Naive B cell (primary cell): ENCODE measurements around the gene BAG3. TPM values are rescaled to one million over a fixed set of nuclear protein-coding genes. Genes with fewer than 3 reads are reported as not detected.
"Not testable (repeated sequence)": the region's sequence is repeated elsewhere in the genome, so short reads cannot be mapped to it uniquely, and the experiment has no call there.

ENCODE experiments used
- ATAC-seq, 2 donors: fragments of 150-1000 bp; cut with Tn5 transposase; 2 replicates each; pipeline ENCODE4 v1.10.0; 2021; ENCODE audit warnings: low read depth in 2 of 2, mild to moderate bottlenecking in 2 of 2, moderate library complexity in 2 of 2
- DNase-seq: peaks from one replicate; pipeline ENCODE4 v3.0.0; 2022
- H3K27ac Mint-ChIP-seq, 6 donors: one replicate each; pipeline ENCODE4 v1.8.0; 2020 to 2022; ENCODE audit warnings: mild to moderate bottlenecking in 6 of 6, mixed read lengths in 6 of 6, moderate library complexity in 5 of 6, inconsistent platforms in 2 of 6
- H3K27me3 Mint-ChIP-seq, 3 donors: one replicate each; pipeline ENCODE4 v1.8.0; 2021 to 2022; ENCODE audit warnings: mixed read lengths in 3 of 3, mild to moderate bottlenecking in 1 of 3
- H3K36me3 Mint-ChIP-seq, 2 donors: one replicate each; pipeline ENCODE4 v1.8.0; 2020 to 2022; ENCODE audit warnings: mixed read lengths in 2 of 2, inconsistent platforms in 1 of 2, mild to moderate bottlenecking in 1 of 2
- H3K4me1 Mint-ChIP-seq, 3 donors: one replicate each; pipeline ENCODE4 v1.8.0; 2020 to 2022; ENCODE audit warnings: mixed read lengths in 3 of 3, inconsistent platforms in 1 of 3, mild to moderate bottlenecking in 1 of 3, moderate library complexity in 1 of 3
- H3K4me3 Mint-ChIP-seq, 8 donors: one replicate each; pipeline ENCODE4 v1.8.0; 2020 to 2022; ENCODE audit warnings: mild to moderate bottlenecking in 8 of 8, mixed read lengths in 8 of 8, moderate library complexity in 8 of 8, inconsistent platforms in 2 of 8
- H3K9me3 Mint-ChIP-seq, 7 donors: one replicate each; pipeline ENCODE4 v1.8.0; 2020 to 2022; ENCODE audit warnings: mixed read lengths in 7 of 7, mild to moderate bottlenecking in 5 of 7, inconsistent platforms in 2 of 7, moderate library complexity in 1 of 7
- polyA plus RNA-seq, 6 donors: library from polyadenylated mRNA; unstranded; fragments of 300-500 nt; fragmentation: Illumina TruSeq; gene quantifications; one replicate each; pipeline ENCODE4 v1.2.3, GENCODE V29; 2021; ENCODE audit warnings: low read depth in 6 of 6

The BAG3 gene
- polyA plus RNA-seq, 6 donors from 2014 or later, result 0.41 to 1.2 (median 0.89) TPM; not detected in 1

GRCh38 chr10:119662076-119662605 is 11.0 kb downstream of the BAG3 start:
- not testable (repeated sequence) for ATAC-seq, H3K4me3 Mint-ChIP-seq, H3K27ac Mint-ChIP-seq, H3K9me3 Mint-ChIP-seq, H3K4me1 Mint-ChIP-seq, H3K36me3 Mint-ChIP-seq, DNase-seq, H3K27me3 Mint-ChIP-seq

DNA sequence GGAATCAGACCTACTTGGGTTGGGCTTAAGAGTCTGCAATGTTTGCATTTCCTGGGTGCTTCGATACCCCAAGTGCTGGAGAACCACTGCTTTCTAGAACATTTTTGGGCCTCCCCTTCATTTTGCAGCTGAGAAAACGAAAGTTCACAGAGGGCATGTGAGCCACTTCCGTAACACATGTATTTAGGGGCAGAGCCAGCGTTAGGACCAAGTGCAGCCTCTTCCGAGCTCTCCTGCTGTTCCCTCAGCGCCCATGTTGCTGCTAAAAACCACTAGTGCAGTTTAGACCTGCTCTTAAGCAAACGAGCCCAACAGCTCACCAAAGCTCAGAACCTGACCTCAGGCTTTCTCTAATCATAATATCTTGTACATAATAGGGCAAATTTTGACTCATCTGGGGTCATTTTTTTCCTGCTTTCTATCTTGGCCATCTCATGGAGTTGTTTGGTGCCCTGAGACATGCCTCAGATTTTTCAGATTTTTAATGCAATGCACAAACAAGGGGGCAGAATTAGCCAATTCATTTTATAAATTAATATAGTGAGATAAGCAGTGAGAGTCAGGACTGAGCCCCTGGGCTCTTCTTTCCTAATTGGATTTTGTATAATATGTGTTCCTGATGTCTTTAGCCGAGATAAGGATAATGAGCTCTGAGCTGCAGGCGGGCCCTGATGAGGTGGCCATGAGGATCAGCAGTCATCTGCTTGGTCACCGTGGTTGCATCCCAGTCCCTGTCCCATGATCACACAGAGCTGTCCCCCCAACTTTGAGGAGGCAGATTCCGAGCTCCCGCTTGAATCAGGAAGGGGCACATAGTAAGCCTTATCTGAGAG is 12.9 kb downstream of the BAG3 start:
- H3K9me3 Mint-ChIP-seq, result no peaks in the 10 kb centered on the region
- H3K4me1 Mint-ChIP-seq, result peaks cover 0 to 3% (median 0%) of the 10 kb centered on the region in 3 donors
- H3K36me3 Mint-ChIP-seq, result no peaks in the 10 kb centered on the region
- ATAC-seq, result peak in 1 of 2 donors; percentile 32
- peaks cover 0 to 6% (median 3%) of the 10 kb centered on the region in 3 donors for H3K27me3 Mint-ChIP-seq
- H3K27ac Mint-ChIP-seq, result peak overlapping the region in 3 of 6 donors; percentile 3 to 60 (median 41)
- no peak for DNase-seq
- H3K4me3 Mint-ChIP-seq, result no peak overlapping the region

GRCh38 chr10:119665901-119666708 is 14.9 kb downstream of the BAG3 start:
- ATAC-seq, result no peak
- Mint-ChIP-seq H3K27me3 (peaks cover 0 to 6% (median 3%) of the 10 kb centered on the region in 3 donors), H3K27ac (peak overlapping the region in 1 of 6 donors; percentile 55), H3K9me3 (no peaks in the 10 kb centered on the region), H3K4me1 (peaks cover 0 to 3% (median 0%) of the 10 kb centered on the region in 3 donors), H3K36me3 (no peaks in the 10 kb centered on the region), H3K4me3 (no peak overlapping the region)
- no peak for DNase-seq

GRCh38 chr10:119666709-119667004 is 15.5 kb downstream of the BAG3 start:
- H3K9me3 Mint-ChIP-seq, result no peaks in the 10 kb centered on the region
- peaks cover 0 to 6% (median 3%) of the 10 kb centered on the region in 3 donors for H3K27me3 Mint-ChIP-seq
- H3K36me3 Mint-ChIP-seq, result no peaks in the 10 kb centered on the region
- H3K27ac Mint-ChIP-seq, result no peak overlapping the region
- no peak for DNase-seq
- no peak overlapping the region for H3K4me3 Mint-ChIP-seq
- ATAC-seq, result no peak
- peaks cover 0 to 3% (median 0%) of the 10 kb centered on the region in 3 donors for H3K4me1 Mint-ChIP-seq

GRCh38 chr10:119667562-119668328 is 16.6 kb downstream of the BAG3 start:
- H3K27ac Mint-ChIP-seq, result peak overlapping the region in 1 of 6 donors; percentile 56

DNA sequence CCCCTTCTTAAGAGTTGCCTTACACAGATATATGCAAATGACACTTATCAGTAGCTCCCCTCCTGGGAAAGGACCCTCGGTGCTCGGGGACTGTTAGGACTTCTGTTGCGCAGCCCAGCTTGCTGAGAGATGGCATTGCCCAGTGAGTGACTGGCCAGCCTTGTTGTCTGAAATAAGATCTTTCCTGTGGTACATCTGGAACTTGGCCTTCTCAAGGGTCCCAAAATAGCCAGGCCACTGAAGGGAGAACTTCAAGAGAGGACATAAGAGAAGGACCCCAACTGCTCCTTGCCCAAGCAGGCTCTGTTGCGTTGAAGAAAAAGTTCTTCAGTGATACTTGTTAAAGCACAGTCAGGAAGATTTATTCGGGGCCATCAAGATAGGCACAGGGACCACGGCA is 17.3 kb downstream of the BAG3 start:
- DNase-seq, result no peak
- peaks cover 0 to 6% (median 3%) of the 10 kb centered on the region in 3 donors for H3K27me3 Mint-ChIP-seq
- no peak for ATAC-seq
- peak overlapping the region in 1 of 6 donors; percentile 13 for H3K27ac Mint-ChIP-seq
- H3K9me3 Mint-ChIP-seq, result no peaks in the 10 kb centered on the region
- H3K4me3 Mint-ChIP-seq, result no peak overlapping the region
- peaks cover 0 to 3% (median 0%) of the 10 kb centered on the region in 3 donors for H3K4me1 Mint-ChIP-seq
- H3K36me3 Mint-ChIP-seq, result peaks cover 5 to 7% of the 10 kb centered on the region in 2 donors

More at GRCh38 chr10:119667562-119668328, 16.6 kb downstream of the BAG3 start:
- Mint-ChIP-seq H3K36me3 (peaks cover 0 to 1% of the 10 kb centered on the region in 2 donors), H3K9me3 (no peaks in the 10 kb centered on the region), H3K27me3 (peaks cover 0 to 6% (median 3%) of the 10 kb centered on the region in 3 donors), H3K4me3 (no peak overlapping the region), H3K4me1 (peaks cover 0 to 3% (median 0%) of the 10 kb centered on the region in 3 donors)
- DNase-seq (no peak), ATAC-seq (no peak)

DNA sequence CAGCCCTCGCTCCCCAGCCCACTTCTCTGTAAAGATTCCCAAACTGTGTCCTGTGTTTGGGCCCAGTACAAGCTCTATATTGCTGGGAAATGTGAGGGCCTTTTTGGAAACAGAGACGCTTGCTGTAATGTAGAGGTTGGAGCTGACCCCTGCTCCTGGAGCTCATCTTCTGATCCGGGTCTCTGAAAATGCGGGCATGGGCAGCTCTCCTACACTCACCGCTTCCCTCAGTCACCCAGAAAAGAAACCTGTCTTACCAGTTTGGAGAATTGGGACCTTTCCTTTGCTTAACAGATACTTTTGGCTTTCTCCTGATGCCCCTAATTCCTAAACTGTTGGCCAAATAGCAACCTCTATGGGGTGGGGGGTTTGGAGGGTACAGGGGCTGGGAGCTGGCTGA is 18.2 kb downstream of the BAG3 start:
- Mint-ChIP-seq H3K4me1 (no peaks in the 10 kb centered on the region), H3K4me3 (peak overlapping the region in 1 of 8 donors; percentile 42), H3K9me3 (no peaks in the 10 kb centered on the region), H3K27ac (no peak overlapping the region), H3K36me3 (peaks cover 5 to 7% of the 10 kb centered on the region in 2 donors), H3K27me3 (peaks cover 0 to 6% (median 3%) of the 10 kb centered on the region in 3 donors)
- ATAC-seq (no peak), DNase-seq (no peak)

GRCh38 chr10:119669975-119670640 is 18.9 kb downstream of the BAG3 start:
- Mint-ChIP-seq H3K9me3 (no peaks in the 10 kb centered on the region), H3K36me3 (peaks cover 5 to 7% of the 10 kb centered on the region in 2 donors), H3K27me3 (peaks cover 0 to 6% (median 3%) of the 10 kb centered on the region in 3 donors), H3K4me3 (no peak overlapping the region), H3K27ac (no peak overlapping the region), H3K4me1 (no peaks in the 10 kb centered on the region)
- DNase-seq, result no peak
- no peak for ATAC-seq

- H3K27ac Mint-ChIP-seq, result no peak overlapping the region
- ATAC-seq (no peak), DNase-seq (no peak)
- no peaks in the 10 kb centered on the region for H3K4me1 Mint-ChIP-seq
- H3K27me3 Mint-ChIP-seq, result peaks cover 0 to 6% (median 3%) of the 10 kb centered on the region in 3 donors
- H3K4me3 Mint-ChIP-seq, result no peak overlapping the region
- H3K9me3 Mint-ChIP-seq, result no peaks in the 10 kb centered on the region
- peaks cover 5 to 7% of the 10 kb centered on the region in 2 donors for H3K36me3 Mint-ChIP-seq
These were observed 19.5 kb downstream of the BAG3 start for GRCh38 chr10:119670717-119671116.

DNA sequence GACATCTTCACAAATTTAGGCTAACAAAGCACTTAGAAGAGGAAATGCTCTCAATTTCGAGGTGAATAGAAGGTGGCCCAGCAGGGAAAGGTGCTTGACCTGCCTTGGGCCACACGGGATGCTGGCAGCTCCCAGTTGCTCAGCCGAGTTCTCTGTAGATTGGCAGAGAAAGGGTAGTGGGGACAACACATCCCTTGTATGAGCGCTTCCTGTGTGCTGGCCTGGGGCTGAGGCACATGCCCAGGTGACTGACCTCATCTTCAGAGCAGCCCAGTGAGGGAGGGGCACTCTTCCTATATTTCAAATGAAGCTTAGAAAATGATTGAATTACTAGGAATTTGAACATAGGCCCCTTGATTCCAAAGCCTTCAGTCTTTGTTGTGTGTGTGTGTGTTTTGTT is 20.2 kb downstream of the BAG3 start:
- Mint-ChIP-seq H3K4me1 (no peaks in the 10 kb centered on the region), H3K27me3 (peaks cover 0 to 6% (median 0%) of the 10 kb centered on the region in 3 donors), H3K9me3 (no peaks in the 10 kb centered on the region), H3K36me3 (peaks cover 5 to 7% of the 10 kb centered on the region in 2 donors), H3K4me3 (no peak overlapping the region), H3K27ac (no peak overlapping the region)
- ATAC-seq (no peak), DNase-seq (no peak)

DNA sequence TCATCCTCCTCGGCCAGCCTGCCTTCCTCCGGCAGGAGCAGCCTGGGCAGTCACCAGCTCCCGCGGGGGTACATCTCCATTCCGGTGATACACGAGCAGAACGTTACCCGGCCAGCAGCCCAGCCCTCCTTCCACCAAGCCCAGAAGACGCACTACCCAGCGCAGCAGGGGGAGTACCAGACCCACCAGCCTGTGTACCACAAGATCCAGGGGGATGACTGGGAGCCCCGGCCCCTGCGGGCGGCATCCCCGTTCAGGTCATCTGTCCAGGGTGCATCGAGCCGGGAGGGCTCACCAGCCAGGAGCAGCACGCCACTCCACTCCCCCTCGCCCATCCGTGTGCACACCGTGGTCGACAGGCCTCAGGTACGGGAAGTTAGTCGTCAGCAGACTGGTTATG is 21.1 kb downstream of the BAG3 start:
- peaks cover 5 to 7% of the 10 kb centered on the region in 2 donors for H3K36me3 Mint-ChIP-seq
- no peaks in the 10 kb centered on the region for H3K4me1 Mint-ChIP-seq
- H3K27ac Mint-ChIP-seq, result no peak overlapping the region
- H3K27me3 Mint-ChIP-seq, result no peaks in the 10 kb centered on the region
- no peak for DNase-seq
- ATAC-seq, result no peak
- no peak overlapping the region for H3K4me3 Mint-ChIP-seq
- H3K9me3 Mint-ChIP-seq, result no peaks in the 10 kb centered on the region

DNA sequence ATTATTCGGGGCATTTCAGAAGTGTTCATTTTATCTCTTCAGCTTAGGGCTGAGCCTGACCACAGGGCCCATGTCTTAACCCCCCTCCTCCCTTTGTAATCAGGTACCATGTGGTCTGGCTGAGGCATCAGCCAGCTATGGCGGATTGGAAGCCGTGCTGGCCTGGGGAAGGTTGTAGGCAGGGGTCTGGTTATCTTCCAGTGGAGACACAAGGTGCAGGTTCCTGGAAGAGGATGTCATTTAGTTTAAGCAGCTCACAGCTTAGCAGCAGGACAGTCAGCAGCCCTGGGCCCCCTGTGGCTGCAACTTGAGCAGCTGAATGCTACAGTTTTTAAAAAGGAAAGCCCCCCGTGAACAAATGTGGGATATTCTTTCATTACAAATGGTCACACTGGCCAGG is 22.1 kb downstream of the BAG3 start:
- no peak for ATAC-seq
- Mint-ChIP-seq H3K27ac (peak overlapping the region in 1 of 6 donors; percentile 24), H3K36me3 (peaks cover 5 to 7% of the 10 kb centered on the region in 2 donors), H3K4me1 (no peaks in the 10 kb centered on the region), H3K4me3 (no peak overlapping the region), H3K27me3 (no peaks in the 10 kb centered on the region), H3K9me3 (no peaks in the 10 kb centered on the region)
- no peak for DNase-seq
